ENCODE results near the gene SMIM9.

DNA sequence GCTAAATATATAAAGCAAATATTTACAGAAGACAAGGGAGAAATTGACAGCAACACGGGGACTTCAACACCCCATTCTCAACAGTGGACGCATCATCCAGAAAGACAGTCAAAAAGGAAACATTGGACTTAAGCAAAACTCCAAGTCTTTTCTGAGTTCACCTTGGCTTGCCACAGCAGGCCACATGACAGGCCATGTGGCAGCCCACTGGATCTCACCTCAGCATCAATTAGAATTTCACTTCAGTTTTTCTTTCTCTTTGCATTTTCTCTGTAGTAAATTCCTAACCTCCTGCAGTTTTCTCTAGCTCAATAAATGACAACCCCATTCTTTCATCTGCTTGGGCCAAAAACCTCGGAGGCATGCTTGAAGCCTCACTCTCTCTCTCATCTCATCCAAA lies 12.4 kb downstream of the SMIM9 start:
- TF ChIP-seq, protein P1, sequence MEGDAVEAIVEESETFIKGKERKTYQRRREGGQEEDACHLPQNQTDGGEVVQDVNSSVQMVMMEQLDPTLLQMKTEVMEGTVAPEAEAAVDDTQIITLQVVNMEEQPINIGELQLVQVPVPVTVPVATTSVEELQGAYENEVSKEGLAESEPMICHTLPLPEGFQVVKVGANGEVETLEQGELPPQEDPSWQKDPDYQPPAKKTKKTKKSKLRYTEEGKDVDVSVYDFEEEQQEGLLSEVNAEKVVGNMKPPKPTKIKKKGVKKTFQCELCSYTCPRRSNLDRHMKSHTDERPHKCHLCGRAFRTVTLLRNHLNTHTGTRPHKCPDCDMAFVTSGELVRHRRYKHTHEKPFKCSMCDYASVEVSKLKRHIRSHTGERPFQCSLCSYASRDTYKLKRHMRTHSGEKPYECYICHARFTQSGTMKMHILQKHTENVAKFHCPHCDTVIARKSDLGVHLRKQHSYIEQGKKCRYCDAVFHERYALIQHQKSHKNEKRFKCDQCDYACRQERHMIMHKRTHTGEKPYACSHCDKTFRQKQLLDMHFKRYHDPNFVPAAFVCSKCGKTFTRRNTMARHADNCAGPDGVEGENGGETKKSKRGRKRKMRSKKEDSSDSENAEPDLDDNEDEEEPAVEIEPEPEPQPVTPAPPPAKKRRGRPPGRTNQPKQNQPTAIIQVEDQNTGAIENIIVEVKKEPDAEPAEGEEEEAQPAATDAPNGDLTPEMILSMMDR (IDR thresholded peaks at IDR 0.05): no peak
- no peak for TF ChIP-seq POLR2AphosphoS5 (IDR thresholded peaks at IDR 0.05)

All from esophagus muscularis mucosa (tissue), 3 donors.